Transverse colon (tissue), 4 donors: ENCODE results near the gene TXNDC16. TPM values are rescaled to one million over a fixed set of nuclear protein-coding genes. Genes with fewer than 3 reads are reported as not detected.
"Not testable (repeated sequence)": the region's sequence is repeated elsewhere in the genome, so short reads cannot be mapped to it uniquely, and the experiment has no call there.

Source experiments
- DNase-seq: peaks from one replicate; pipeline ENCODE4 v3.0.0-alpha.2; 2019
- H3K27ac ChIP-seq, 4 donors: fragments of 200-600 bp; sonication (generic); 2 replicates each; pipeline ENCODE4 v1.5.1; 2016 to 2018; ENCODE audit warnings: inconsistent platforms in 4 of 4
- H3K27me3 ChIP-seq: fragments of 200-600 bp; sonication (generic); 2 replicates; pipeline ENCODE4 v1.5.1; 2017; ENCODE audit warnings: inconsistent platforms
- H3K36me3 ChIP-seq, 4 donors: fragments of 200-600 bp; sonication (generic); 2 replicates each; pipeline ENCODE4 v1.5.1; 2017 to 2019; ENCODE audit warnings: inconsistent platforms in 4 of 4
- H3K4me1 ChIP-seq, 4 donors: fragments of 200-600 bp; sonication (generic); 2 replicates each; pipeline ENCODE4 v1.5.1; 2017 to 2020; ENCODE audit warnings: inconsistent platforms in 4 of 4
- H3K4me3 ChIP-seq, 4 donors: fragments of 200-600 bp; sonication (generic); 1 replicate in 1 of 4; 2 replicates in 3 of 4; pipeline versions ENCODE4 v1.5.1 to v1.6.1; 2017 to 2019; ENCODE audit warnings: inconsistent platforms in 4 of 4
- H3K9me3 ChIP-seq, 2 donors: fragments of 200-600 bp; sonication (generic); 2 replicates each; pipeline ENCODE4 v1.5.1; 2017 to 2019; ENCODE audit warnings: inconsistent platforms in 2 of 2
- EP300 ChIP-seq: sonication (generic); formaldehyde crosslinking; IDR thresholded peaks from one replicate; pipeline ENCODE4 v1.6.1; 2017; ENCODE audit warnings: antibody characterized with exemption, low read depth
- POLR2A ChIP-seq: fragments of 450-650 bp; IDR thresholded peaks from one replicate; pipeline ENCODE4 v1.6.1; 2016; ENCODE audit warnings: antibody characterized with exemption, mild to moderate bottlenecking, moderate library complexity
- POLR2AphosphoS5 ChIP-seq, 3 donors: sonication (generic); formaldehyde crosslinking; IDR thresholded peaks; one replicate each; pipeline ENCODE4 v1.6.1; 2016; ENCODE audit warnings: antibody characterized with exemption in 3 of 3
- WGBS, 2 donors: methylation state at CpG; one replicate each; pipeline ENCODE4 v1.1.5; 2018; ENCODE audit warnings: low coverage in 1 of 2; 5-methylcytosine and 5-hydroxymethylcytosine counted together
- in situ Hi-C, 4 donors: fragments of 200-750 bp; cut with MboI; loops; one replicate each; pipeline versions ENCODE4 v1.15.0 to v1.15.1; 2017; ENCODE audit warnings: low sequenced_read_pairs in 3 of 4, low pct_ligation_motif_present in 1 of 4, low pct_unique_long_range_greater_than_20kb in 1 of 4
- intact Hi-C: fragments of 100-400 bp; cut with DNase I; formaldehyde crosslinking; loops from one replicate; pipeline ENCODE4 v1.15.1; 2023; ENCODE audit warnings: low total_unique reads
- total RNA-seq, 4 donors: library from RNA; depleted of rRNA; stranded (reverse); fragments of >200 nt; gene quantifications; one replicate each; pipeline ENCODE4 v1.1.0, GENCODE V29; 2016
- TF ChIP-seq, protein P1 (sequence below), 5 experiments: fragments of 200-600 bp in 3 of 5; fragments of 450-650 bp in 2 of 5; sonication (generic) in 3 of 5; IDR thresholded peaks; 1 replicate in 2 of 5; 2 replicates in 3 of 5; pipeline ENCODE4 v1.5.1; 2016 to 2017; ENCODE audit warnings: antibody characterized with exemption in 5 of 5, inconsistent platforms in 3 of 5, mild to moderate bottlenecking in 2 of 5, moderate library complexity in 1 of 5

The TXNDC16 gene
- total RNA-seq, 4 donors from 2014 or later = 5.6 to 11.1 (median 7.1) TPM; not detected in 1

- no peaks in the 10 kb centered on the region for H3K36me3 ChIP-seq
Observed at GRCh38 chr14:52575858-52576257, 23.6 kb upstream of the TXNDC16 start.

DNA sequence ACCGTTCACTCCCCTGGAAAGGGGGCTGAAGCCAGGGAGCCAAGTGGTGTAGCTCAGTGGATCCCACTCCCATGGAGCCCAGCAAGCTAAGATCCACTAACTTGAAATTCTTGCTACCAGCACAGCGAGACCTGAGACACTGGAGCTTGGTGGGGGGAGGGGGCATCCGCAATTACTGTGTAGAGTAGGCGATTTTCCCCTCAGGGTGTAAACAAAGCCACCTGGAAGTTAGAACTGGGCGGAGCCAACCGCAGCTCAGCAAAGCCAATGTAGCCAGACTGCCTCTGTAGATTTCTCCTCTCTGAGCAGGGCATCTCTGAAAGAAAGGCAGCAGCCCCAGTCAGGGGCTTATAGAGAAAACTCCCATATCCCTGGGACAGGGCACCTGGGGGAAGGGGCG is 16.1 kb upstream of the TXNDC16 start:
- H3K4me3 ChIP-seq, H3K27ac ChIP-seq, in situ Hi-C loops, H3K36me3 ChIP-seq, intact Hi-C loops, H3K27me3 ChIP-seq, H3K4me1 ChIP-seq, DNase-seq: not testable (repeated sequence)
- WGBS, 2 donors = 86 to 91% methylated on average over 1 to 6 of the region's 7 CpGs
- H3K9me3 ChIP-seq = peaks cover 25 to 28% of the 10 kb centered on the region in 2 donors

More at GRCh38 chr14:52575858-52576257, 23.6 kb upstream of the TXNDC16 start:
- no peak for DNase-seq
- 92 to 100% methylated on average over 1 to 2 of the region's 2 CpGs for WGBS, 2 donors
- no peak for TF ChIP-seq POLR2AphosphoS5 (IDR thresholded peaks at IDR 0.05)
- TF ChIP-seq, protein P1, sequence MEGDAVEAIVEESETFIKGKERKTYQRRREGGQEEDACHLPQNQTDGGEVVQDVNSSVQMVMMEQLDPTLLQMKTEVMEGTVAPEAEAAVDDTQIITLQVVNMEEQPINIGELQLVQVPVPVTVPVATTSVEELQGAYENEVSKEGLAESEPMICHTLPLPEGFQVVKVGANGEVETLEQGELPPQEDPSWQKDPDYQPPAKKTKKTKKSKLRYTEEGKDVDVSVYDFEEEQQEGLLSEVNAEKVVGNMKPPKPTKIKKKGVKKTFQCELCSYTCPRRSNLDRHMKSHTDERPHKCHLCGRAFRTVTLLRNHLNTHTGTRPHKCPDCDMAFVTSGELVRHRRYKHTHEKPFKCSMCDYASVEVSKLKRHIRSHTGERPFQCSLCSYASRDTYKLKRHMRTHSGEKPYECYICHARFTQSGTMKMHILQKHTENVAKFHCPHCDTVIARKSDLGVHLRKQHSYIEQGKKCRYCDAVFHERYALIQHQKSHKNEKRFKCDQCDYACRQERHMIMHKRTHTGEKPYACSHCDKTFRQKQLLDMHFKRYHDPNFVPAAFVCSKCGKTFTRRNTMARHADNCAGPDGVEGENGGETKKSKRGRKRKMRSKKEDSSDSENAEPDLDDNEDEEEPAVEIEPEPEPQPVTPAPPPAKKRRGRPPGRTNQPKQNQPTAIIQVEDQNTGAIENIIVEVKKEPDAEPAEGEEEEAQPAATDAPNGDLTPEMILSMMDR (IDR thresholded peaks at IDR 0.05) = no peak
- no peak for TF ChIP-seq EP300
- no peak for TF ChIP-seq POLR2A
- in situ Hi-C loops = no loop called here
- Histone ChIP-seq H3K9me3 (peaks cover 20 to 23% of the 10 kb centered on the region in 2 donors), H3K4me3 (no peak overlapping the region), H3K27ac (no peak overlapping the region), H3K4me1 (no peaks in the 10 kb centered on the region), H3K27me3 (no peaks in the 10 kb centered on the region)
- intact Hi-C loops = no loop called here

GRCh38 chr14:52563120-52563519 is 10.8 kb upstream of the TXNDC16 start:
- no peak overlapping the region for H3K27ac ChIP-seq
- WGBS, 2 donors = 69 to 83% methylated on average over 2 of the region's 2 CpGs
- in situ Hi-C loops (no loop called here), intact Hi-C loops (loop anchor here (5.0 kb wide), 1 partner anchor 1664 kb away; no protein-coding TSS in a partner anchor)
- no peak for TF ChIP-seq POLR2A
- TF ChIP-seq POLR2AphosphoS5 (IDR thresholded peaks at IDR 0.05) = no peak
- TF ChIP-seq EP300 = no peak
- TF ChIP-seq, protein P1 (IDR thresholded peaks at IDR 0.05) = no peak
- no peak overlapping the region for H3K4me3 ChIP-seq
- H3K27me3 ChIP-seq = no peaks in the 10 kb centered on the region
- no peaks in the 10 kb centered on the region for H3K9me3 ChIP-seq
- H3K4me1 ChIP-seq = peaks cover 0 to 3% (median 0%) of the 10 kb centered on the region in 4 donors
- H3K36me3 ChIP-seq = no peaks in the 10 kb centered on the region
- no peak for DNase-seq

DNA sequence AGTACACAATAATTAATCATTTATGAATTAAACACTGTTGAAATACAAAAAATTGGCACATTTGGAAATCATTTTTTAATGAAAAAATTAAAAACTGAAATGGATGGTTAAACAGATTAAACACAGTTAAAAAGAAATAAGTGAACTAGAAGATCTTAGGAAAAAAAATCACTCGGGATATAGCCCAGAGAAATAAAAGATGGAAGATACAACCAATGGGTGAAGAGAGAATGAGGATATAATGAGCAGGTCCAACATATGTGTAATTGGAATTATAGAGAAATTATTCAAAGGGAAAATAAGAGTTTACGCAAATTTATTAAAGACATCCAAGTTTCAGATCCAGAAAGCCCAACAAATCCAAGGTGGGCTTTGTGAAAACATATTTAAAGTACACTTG is 6.4 kb upstream of the TXNDC16 start:
- Histone ChIP-seq H3K36me3 (no peaks in the 10 kb centered on the region), H3K9me3 (no peaks in the 10 kb centered on the region), H3K4me3 (no peak overlapping the region), H3K4me1 (peaks cover under 1 to 10% (median 5%) of the 10 kb centered on the region in 4 donors), H3K27ac (no peak overlapping the region), H3K27me3 (no peaks in the 10 kb centered on the region)
- in situ Hi-C loops = no loop called here
- intact Hi-C loops = no loop called here
- 92 to 94% methylated on average over 2 of the region's 2 CpGs for WGBS, 2 donors
- TF ChIP-seq POLR2A (no peak), EP300 (no peak), POLR2AphosphoS5 (IDR thresholded peaks at IDR 0.05) (no peak)
- TF ChIP-seq, protein P1 (IDR thresholded peaks at IDR 0.05) = no peak
- no peak for DNase-seq
